PFSK-1 (cell line): ENCODE measurements around the gene NMNAT3.

ENCODE experiments used
- POLR2AphosphoS5 ChIP-seq: IDR thresholded peaks from 2 replicates; pipeline ENCODE4 v1.6.1; 2012; ENCODE audit warnings: low read depth, mild to moderate bottlenecking, control low read depth, low read length, moderate library complexity
- REST ChIP-seq, 2 experiments: IDR thresholded peaks; 2 replicates each; pipeline versions ENCODE4 v1.6.1 to v1.8.0; 2011 to 2012; ENCODE audit warnings: low read depth in 2 of 2, low read length in 2 of 2, control low read depth in 1 of 2, inconsistent platforms in 1 of 2, mild to moderate bottlenecking in 1 of 2, moderate library complexity in 1 of 2; ENCODE audit not compliant: insufficient read depth in 1 of 2
- SIN3A ChIP-seq: IDR thresholded peaks from 2 replicates; pipeline ENCODE4 v1.6.1; 2012; ENCODE audit warnings: mild to moderate bottlenecking, low read length, moderate library complexity, borderline replicate concordance; ENCODE audit not compliant: insufficient read depth
- TAF1 ChIP-seq: IDR thresholded peaks from 2 replicates; pipeline ENCODE4 v1.6.1; 2012; ENCODE audit warnings: low read length, control low read depth, borderline replicate concordance; ENCODE audit not compliant: insufficient read depth

GRCh38 chr3:139561255-139561817 lies 116.4 kb downstream of the NMNAT3 start:
- TF ChIP-seq POLR2AphosphoS5 (no peak), SIN3A (no peak), REST (IDR thresholded peaks at IDR 0.05; ENCODE audit: insufficient read depth in 1 of 2, low read depth in 2 of 2, low read length in 2 of 2) (no peak), TAF1 (no peak)
